ENCODE results near the gene ATP2B2. TPM values are rescaled to one million over a fixed set of nuclear protein-coding genes. Genes with fewer than 3 reads are reported as not detected.

ATP2B2 gene
- total RNA-seq, 1 experiment from 2014 or later = not detected

DNA sequence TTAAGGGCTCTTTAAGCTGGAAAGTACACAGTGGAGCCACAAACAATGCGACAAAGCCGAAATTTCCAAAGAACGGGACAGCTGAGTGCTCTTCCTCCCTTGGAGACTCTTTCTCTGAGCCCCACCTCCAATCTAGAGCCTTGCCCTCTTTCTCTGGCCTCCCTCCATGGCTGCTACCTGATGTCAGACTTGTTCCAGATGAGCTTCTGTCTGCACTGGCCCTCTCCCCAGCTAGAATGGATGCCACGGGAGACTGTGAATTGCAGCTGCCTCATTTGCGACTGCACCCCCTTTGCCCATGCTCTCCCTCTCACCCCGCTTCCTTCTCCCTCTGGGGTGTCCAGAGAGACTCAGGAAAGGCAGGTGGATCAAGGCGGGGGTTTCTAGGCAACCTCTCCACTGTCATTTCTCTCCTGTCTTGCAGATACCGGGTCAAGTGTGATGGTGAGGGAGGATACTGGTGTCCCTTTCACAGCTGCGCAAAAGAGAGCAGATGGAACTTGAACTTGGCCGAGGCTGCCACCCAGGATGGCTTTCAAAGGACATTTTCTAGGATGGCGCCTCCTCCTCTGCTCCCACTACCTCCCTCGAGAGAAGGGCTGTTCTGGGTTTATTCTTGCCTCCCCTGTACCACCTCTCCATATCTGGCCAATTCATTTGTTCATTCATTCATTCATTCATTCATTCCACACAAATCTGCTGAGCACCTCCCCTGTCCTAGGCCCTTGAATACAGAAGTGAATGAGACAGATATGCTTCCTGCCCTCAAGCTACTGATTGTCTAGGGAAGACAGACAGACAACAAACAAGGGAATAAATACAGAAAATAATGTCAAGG is 12.8 kb downstream of the ATP2B2 start:
- no peak overlapping the region for H3K4me3 ChIP-seq (ENCODE audit: low read depth, low read length)
- intact Hi-C loops (cut with micrococcal nuclease; ENCODE audit: unreplicated experiment) = no loop called here
- Mint-ChIP-seq H3K9me3 (ENCODE audit: unreplicated experiment) (no peaks in the 10 kb centered on the region), H3K27me3 (ENCODE audit: insufficient read depth, unreplicated experiment) (peaks cover 23% of the 10 kb centered on the region), H3K4me1 (ENCODE audit: low read depth, unreplicated experiment) (no peaks in the 10 kb centered on the region), H3K4me3 (ENCODE audit: unreplicated experiment) (no peak overlapping the region), H3K36me3 (ENCODE audit: insufficient read depth, unreplicated experiment) (no peaks in the 10 kb centered on the region), H3K27ac (ENCODE audit: unreplicated experiment) (no peak overlapping the region)
- H3K27me3 ChIP-seq (replicated peaks; ENCODE audit: control insufficient read depth, insufficient read depth, low read length) = no peaks in the 10 kb centered on the region
- no peaks in the 10 kb centered on the region for H3K4me1 ChIP-seq
- no peaks in the 10 kb centered on the region for H3K9me3 ChIP-seq
- CTCF ChIA-PET = no interaction called here
- H3K36me3 ChIP-seq (ENCODE audit: control insufficient read depth, insufficient read depth, low read length) = no peaks in the 10 kb centered on the region
- no TSS peak for BruUV-seq (replicated peaks)
- DNase-seq = no peak
- POLR2A ChIA-PET = no interaction called here
- no peak for TF ChIP-seq CTCF (IDR thresholded peaks at IDR 0.05; ENCODE audit: insufficient read depth in 1 of 2, low read depth in 1 of 2, low read length in 1 of 2, severe bottlenecking in 1 of 2, unreplicated experiment in 1 of 2)

DNA sequence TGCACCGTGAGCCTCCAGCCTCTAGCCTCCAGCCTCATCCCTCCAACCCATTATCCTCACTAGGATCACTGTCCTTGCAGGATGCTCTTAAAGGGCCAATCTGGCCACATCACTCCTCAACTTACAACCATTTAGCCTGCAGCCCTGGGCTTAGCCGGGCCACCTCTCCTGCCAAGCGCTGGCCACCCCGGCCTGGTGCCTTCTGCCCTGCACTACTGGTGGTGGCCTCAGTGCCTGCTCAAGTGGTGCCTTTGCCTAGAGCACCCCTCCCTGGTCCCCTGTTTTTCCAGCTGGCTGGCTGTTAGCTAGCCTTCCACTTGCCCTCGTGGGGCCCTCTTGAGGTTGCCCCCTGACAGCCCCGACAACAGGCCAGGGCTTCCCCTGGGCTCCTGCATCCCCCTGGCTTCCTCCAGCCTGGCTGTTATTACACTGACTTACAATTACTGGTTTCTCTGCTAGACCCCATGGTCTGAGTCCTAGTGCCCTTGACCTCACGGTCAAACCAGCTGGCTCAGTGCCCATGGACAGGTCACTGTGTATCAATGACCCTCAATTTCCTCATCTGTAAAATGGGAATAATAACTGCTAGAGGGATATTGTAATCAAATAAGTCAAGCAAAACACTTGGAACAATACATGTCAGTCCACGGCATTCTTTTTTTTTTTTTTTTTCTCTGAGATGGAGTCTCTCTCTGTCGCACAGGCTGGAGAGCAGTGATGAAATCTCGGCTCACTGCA is 15.5 kb downstream of the ATP2B2 start:
- H3K4me1 Mint-ChIP-seq (ENCODE audit: low read depth, unreplicated experiment) = no peaks in the 10 kb centered on the region
- Histone ChIP-seq H3K4me3 (ENCODE audit: low read depth, low read length) (no peak overlapping the region), H3K4me1 (no peaks in the 10 kb centered on the region), H3K36me3 (ENCODE audit: control insufficient read depth, insufficient read depth, low read length) (no peaks in the 10 kb centered on the region), H3K9me3 (no peaks in the 10 kb centered on the region), H3K27me3 (replicated peaks; ENCODE audit: control insufficient read depth, insufficient read depth, low read length) (no peaks in the 10 kb centered on the region)
- TF ChIP-seq CTCF (IDR thresholded peaks at IDR 0.05; ENCODE audit: insufficient read depth in 1 of 2, low read depth in 1 of 2, low read length in 1 of 2, severe bottlenecking in 1 of 2, unreplicated experiment in 1 of 2) = no peak
- H3K36me3 Mint-ChIP-seq (ENCODE audit: insufficient read depth, unreplicated experiment) = no peaks in the 10 kb centered on the region
- H3K27me3 Mint-ChIP-seq (ENCODE audit: insufficient read depth, unreplicated experiment) = peaks cover 26% of the 10 kb centered on the region
- no peak overlapping the region for H3K27ac Mint-ChIP-seq (ENCODE audit: unreplicated experiment)
- intact Hi-C loops (cut with micrococcal nuclease; ENCODE audit: unreplicated experiment) = no loop called here
- no peak overlapping the region for H3K4me3 Mint-ChIP-seq (ENCODE audit: unreplicated experiment)
- BruUV-seq (replicated peaks) = no TSS peak
- DNase-seq = no peak
- POLR2A ChIA-PET = no interaction called here
- no peaks in the 10 kb centered on the region for H3K9me3 Mint-ChIP-seq (ENCODE audit: unreplicated experiment)
- CTCF ChIA-PET = no interaction called here

DNA sequence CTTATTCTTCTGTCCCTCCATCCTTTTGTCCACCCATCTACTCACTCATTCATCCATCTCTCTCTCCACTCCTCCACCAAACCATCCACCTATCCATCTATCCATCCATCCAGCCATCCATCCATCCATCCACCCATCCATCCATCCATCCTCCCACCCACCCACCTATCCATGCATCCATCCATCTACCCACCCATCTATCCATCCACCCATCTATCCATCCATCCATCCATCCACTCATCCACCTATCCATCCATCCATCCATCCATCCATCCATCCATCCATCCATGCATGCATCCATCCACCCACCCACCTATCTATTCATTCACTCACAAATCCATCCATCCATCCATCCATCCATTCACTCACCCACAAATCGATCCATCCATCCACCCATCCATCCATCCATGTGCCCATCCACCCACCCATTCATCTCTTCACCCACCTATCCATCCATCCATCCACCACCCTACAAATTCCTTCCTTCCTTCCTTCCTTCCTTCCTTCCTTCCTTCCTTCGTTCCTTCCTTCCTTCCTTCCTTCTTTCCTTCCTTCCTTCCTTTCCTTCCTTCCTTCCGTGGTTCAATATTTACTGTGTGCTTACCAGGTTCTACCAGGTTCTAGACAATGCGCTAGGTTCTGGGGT is 17.3 kb downstream of the ATP2B2 start:
- intact Hi-C loops (cut with micrococcal nuclease; ENCODE audit: unreplicated experiment) = no loop called here
- Mint-ChIP-seq H3K27me3 (ENCODE audit: insufficient read depth, unreplicated experiment) (peaks cover 24% of the 10 kb centered on the region), H3K4me3 (ENCODE audit: unreplicated experiment) (no peak overlapping the region), H3K4me1 (ENCODE audit: low read depth, unreplicated experiment) (no peaks in the 10 kb centered on the region), H3K36me3 (ENCODE audit: insufficient read depth, unreplicated experiment) (no peaks in the 10 kb centered on the region), H3K27ac (ENCODE audit: unreplicated experiment) (no peak overlapping the region), H3K9me3 (ENCODE audit: unreplicated experiment) (no peaks in the 10 kb centered on the region)
- no peak for DNase-seq
- no peaks in the 10 kb centered on the region for H3K4me1 ChIP-seq
- BruUV-seq (replicated peaks) = no TSS peak
- CTCF ChIA-PET = no interaction called here
- POLR2A ChIA-PET = no interaction called here
- no peak for TF ChIP-seq CTCF (IDR thresholded peaks at IDR 0.05; ENCODE audit: insufficient read depth in 1 of 2, low read depth in 1 of 2, low read length in 1 of 2, severe bottlenecking in 1 of 2, unreplicated experiment in 1 of 2)
- no peaks in the 10 kb centered on the region for H3K9me3 ChIP-seq
- H3K4me3 ChIP-seq (ENCODE audit: low read depth, low read length) = no peak overlapping the region
- H3K27me3 ChIP-seq (replicated peaks; ENCODE audit: control insufficient read depth, insufficient read depth, low read length) = no peaks in the 10 kb centered on the region
- H3K36me3 ChIP-seq (ENCODE audit: control insufficient read depth, insufficient read depth, low read length) = no peaks in the 10 kb centered on the region
